ENCODE results near the gene HRH1.
"Not testable (repeated sequence)": the region's sequence is repeated elsewhere in the genome, so short reads cannot be mapped to it uniquely, and the experiment has no call there.

HRH1 gene

DNA sequence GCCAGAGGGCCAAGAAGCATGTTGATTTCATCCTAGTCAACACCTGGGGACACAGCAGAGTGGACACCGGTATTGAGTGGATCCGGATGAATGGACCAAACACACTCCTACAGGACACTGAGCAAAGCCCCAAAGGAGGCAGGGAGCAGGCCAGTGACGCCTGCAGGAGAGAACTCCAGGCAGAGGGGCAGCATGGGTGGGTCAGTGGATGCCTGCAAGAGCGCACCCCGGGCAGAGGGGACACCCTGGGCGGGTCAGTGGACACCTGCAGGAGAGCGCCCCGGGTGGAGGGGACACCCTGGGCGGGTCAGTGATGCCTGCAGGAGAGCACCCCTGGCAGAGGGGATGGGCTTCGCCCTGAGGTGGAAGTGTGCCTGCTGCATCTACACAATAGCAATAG lies 27.6 kb upstream of the HRH1 start:
- no peak for TF ChIP-seq CTCF (IDR thresholded peaks at IDR 0.05)
- no peak for TF ChIP-seq ZFX (IDR thresholded peaks at IDR 0.05; ENCODE audit: borderline replicate concordance)

DNA sequence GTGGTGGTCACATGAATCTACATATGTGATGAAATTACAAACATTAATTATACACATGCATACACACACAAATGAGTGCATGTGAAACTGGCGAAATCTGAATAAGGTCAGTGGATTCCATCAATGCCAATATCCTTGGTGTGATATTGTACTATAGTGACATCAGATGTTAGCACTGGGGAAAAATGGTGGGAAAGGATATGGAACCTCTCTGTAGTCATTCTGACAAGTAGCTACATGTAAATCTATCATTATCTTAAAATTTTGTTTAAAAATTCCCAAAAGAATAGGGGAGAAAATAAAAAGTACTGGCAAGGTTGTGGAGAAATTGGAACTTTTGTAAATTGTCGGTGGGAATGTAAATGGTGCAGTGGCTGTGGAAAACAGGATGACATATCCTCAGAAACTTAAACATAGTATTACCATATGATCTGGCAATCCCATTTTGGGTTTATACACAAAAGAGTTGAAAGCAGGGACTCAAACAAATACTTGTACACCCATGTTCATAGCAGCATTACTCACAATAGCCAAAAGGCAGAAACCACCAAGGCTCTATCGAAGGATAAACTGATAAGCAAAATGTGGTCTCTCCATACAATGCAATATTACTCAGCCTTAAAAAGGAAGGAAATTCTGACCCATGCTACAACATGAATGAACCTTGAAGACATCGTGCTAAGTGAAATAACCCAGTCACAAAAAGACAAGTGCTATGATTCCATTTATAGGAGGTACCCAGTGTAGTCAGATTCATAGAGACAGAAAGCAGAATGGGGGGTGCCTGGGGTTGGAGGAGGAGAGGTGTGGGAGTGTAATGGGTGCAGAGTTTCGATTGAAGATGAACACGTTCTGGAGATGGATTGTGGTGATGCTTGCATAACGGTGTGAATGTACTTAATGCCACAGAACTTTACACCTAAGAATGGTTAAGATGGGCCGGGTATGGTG lies 25.3 kb upstream of the HRH1 start:
- no peak overlapping the region for H3K27ac ChIP-seq
- TF ChIP-seq CTCF (IDR thresholded peaks at IDR 0.05) (no peak), ZFX (IDR thresholded peaks at IDR 0.05; ENCODE audit: borderline replicate concordance) (no peak)

More for the DNA sequence above, 27.6 kb upstream of the HRH1 start:
- no peak overlapping the region for H3K27ac ChIP-seq

- TF ChIP-seq ZFX (IDR thresholded peaks at IDR 0.05; ENCODE audit: borderline replicate concordance) (no peak), CTCF (IDR thresholded peaks at IDR 0.05) (no peak)
These were observed 23.9 kb upstream of the HRH1 start for GRCh38 chr3:11130385-11130784.

GRCh38 chr3:11131371-11131770 lies 22.9 kb upstream of the HRH1 start:
- no peak overlapping the region for H3K27ac ChIP-seq
- no peak for TF ChIP-seq ZFX (IDR thresholded peaks at IDR 0.05; ENCODE audit: borderline replicate concordance)
- TF ChIP-seq CTCF (IDR thresholded peaks at IDR 0.05): no peak

More at GRCh38 chr3:11130385-11130784, 23.9 kb upstream of the HRH1 start:
- H3K27ac ChIP-seq: no peak overlapping the region

- H3K27ac ChIP-seq: not testable (repeated sequence)
These were observed 22.4 kb upstream of the HRH1 start for GRCh38 chr3:11131886-11132285.

DNA sequence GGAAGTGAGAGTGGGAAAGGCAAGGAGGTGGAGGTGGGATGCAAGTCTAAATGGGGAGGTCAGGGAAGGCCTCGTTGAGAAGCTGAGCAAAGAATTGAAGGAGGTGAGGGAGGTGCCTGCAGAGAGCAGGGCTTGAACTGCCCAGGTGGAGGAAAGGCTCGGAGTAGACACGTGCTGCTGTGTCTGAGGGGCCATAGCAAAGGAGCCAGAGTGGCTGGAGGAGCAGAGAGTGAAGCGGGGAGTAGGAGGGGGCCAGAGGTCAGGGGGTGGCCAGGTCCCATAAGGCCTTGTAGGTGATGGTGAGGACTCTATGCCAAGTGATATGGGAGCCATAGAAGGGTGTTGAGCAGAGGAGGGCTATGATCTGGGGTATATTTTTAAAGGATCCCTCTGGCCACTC lies 21.4 kb upstream of the HRH1 start:
- no peak for TF ChIP-seq CTCF (IDR thresholded peaks at IDR 0.05)
- TF ChIP-seq ZFX (IDR thresholded peaks at IDR 0.05; ENCODE audit: borderline replicate concordance): no peak
- H3K27ac ChIP-seq: no peak overlapping the region

DNA sequence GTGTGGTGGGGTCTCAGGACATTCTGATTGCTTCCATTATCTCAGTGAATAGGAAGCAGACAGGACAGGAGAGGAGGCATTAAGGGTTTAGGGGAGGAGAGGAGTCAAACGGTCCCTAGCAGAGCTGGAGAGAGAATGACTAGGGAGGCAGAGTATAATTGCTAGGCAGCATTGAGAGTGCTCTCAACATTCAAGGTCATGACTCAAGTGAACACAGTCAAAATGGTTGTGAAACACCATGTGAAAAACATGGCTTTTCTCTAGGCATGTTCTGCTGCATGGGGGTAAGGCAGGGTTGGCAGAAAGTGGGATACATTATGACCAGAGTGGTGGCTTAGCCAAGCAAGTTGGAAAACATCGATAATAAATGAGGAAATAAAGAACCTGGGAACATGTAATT lies 19.5 kb upstream of the HRH1 start:
- H3K27ac ChIP-seq: no peak overlapping the region
- TF ChIP-seq CTCF (IDR thresholded peaks at IDR 0.05): no peak
- no peak for TF ChIP-seq ZFX (IDR thresholded peaks at IDR 0.05; ENCODE audit: borderline replicate concordance)
